Activated T-cell treated with anti-CD3 and anti-CD28 coated beads for 24 hours (primary cell): ENCODE measurements around the gene FBXO48.
"Not testable (repeated sequence)": the region's sequence is repeated elsewhere in the genome, so short reads cannot be mapped to it uniquely, and the experiment has no call there.

Source experiments
- DNase-seq: peaks from one replicate; pipeline ENCODE4 v3.0.0-alpha.2; 2020; ENCODE audit warnings: low read depth

Gene FBXO48, protein sequence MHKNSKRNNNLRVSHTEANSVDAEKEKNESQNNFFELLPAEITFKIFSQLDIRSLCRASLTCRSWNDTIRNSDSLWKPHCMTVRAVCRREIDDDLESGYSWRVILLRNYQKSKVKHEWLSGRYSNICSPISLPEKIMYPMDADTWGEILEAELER

DNA sequence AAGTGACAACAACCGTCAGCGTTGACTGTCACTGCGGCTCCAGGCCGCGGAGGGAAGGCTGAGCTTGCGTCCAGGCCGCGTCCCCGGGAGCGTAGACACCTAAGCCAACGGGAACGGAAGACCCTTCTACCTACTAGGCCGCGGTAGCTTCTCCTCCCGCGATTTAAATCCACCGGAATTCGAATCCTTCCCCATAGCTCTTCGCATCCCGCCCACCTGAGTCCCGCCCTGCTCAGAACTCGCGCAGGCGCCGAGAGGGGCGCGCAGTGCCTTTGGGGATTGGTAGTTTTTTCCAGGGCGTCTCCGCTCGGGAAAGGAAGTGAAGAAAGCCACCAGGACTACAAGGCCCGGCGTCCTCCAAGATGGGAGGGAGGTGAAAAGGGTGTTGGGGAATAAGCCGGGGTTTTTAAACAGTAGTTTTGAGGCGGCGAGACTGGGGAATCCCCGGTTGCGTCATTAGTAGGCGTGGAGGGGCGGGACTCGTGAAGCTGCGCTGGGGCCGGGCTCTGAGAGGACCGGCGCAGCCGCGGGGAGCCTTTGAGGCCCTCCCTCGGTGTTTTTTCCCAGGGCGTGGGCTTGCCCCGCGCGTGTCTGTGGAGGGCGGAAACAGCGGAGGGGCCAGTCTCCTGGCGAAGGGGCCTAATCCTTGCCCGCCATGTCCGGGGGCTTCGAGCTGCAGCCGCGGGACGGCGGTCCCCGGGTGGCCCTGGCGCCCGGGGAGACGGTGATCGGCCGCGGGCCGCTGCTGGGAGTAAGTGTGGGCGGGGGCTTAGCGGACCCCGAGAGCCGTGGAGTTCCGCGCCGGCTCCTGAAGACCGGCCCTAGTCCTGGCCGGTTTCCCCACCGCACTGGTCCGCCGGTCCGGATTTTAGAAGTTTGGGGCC, at the start of gene FBXO48, which contains the start of gene APLF:
Gene FBXO48 (minus strand): TSS at position 218 of the 884 bp plus-strand sequence. CDS start 2,149 bp downstream, outside the sequence.
Gene APLF (plus strand): TSS at position 509 of the 884 bp plus-strand sequence. CDS start 147 bp downstream, at position 656.
- peak; percentile 96 for DNase-seq

GRCh38 chr2:68516051-68516955, 49.2 kb upstream of the FBXO48 start:
- DNase-seq = no peak

GRCh38 chr2:68514316-68514929, 47.3 kb upstream of the FBXO48 start:
- DNase-seq = no peak

DNA sequence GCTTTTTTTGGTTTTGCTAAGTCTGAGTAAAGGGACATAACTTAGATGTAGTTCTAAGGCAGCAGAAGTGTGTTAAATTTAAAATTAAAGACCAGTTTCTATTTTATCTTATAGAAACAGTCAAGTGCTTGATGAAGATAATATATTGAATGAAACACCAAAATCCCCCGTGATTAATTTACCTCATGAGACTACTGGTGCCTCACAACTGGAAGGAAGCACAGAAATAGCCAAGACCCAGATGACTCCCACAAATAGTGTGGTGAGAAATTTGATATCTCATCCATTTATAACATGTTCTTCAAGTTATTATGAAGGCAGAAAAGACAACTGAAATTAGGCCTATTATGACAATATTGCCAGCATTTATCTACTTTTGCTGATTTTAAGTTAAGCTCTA, 45.9 kb upstream of the FBXO48 start:
- DNase-seq = no peak

- no peak for DNase-seq
Observed at GRCh38 chr2:68512326-68512725, 45.2 kb upstream of the FBXO48 start.

DNA sequence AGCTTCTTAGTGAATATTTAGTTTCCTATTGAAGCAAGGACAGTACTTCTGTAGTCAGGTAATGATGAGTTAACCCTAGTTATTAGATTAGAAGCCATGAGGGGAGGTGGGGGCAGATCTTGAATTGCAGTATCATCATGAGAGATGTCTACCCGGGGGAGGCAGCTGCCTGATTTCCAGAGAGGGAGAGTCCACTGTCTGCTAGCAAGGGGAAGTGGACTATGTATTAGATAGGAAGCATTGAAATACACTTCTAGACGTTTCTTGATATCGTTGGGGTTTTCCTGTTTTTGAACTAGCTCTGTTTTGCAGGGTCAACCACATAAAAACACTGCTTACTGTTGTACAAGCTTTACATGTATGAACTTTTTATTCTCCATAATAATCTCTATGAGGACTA, 39.1 kb upstream of the FBXO48 start:
- DNase-seq = no peak

- no peak for DNase-seq
Observed at GRCh38 chr2:68505603-68506159, 38.6 kb upstream of the FBXO48 start.

GRCh38 chr2:68501768-68502167, 34.7 kb upstream of the FBXO48 start:
- no peak for DNase-seq

- DNase-seq = no peak
Observed at GRCh38 chr2:68500649-68501048, 33.6 kb upstream of the FBXO48 start.

GRCh38 chr2:68499133-68499532, 32.0 kb upstream of the FBXO48 start:
- DNase-seq = no peak

DNA sequence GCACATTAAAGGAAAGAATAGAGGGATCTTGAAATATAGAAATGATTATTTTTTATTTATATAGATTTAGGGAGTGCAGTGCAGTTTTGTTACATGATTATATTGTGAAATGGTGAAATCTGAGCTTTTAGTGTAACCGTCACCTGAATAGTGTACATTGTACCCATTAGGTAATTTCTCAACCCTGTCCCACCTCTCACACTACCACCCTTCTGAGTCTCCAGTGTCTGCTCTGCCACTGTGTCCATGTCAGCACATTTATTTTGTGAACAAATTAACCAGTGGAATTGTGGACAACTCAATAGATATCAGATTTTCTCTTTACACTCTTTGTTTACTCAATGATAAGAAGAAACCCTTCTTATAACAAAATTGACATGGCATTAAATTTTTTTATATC, 24.5 kb upstream of the FBXO48 start:
- no peak for DNase-seq

GRCh38 chr2:68489282-68489681, 22.2 kb upstream of the FBXO48 start:
- DNase-seq = no peak

DNA sequence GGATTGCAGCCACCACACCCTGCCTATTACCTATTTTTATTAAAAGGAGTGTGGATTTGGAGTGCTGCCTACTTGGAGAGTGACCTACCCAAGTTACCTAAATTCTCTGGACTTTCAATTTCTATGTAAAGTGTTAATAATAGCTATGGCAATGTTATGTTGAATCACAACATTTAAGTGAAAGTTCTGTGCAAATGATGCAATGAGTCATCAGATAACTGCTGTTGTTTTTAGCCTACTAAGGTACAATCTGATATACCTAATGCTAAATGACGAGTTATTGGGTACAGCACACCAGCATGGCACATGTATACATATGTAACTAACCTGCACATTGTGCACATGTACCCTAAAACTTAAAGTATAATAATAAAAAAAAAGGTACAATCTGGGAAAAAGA, 21.5 kb upstream of the FBXO48 start:
- DNase-seq = not testable (repeated sequence)

GRCh38 chr2:68487773-68488355, 20.8 kb upstream of the FBXO48 start:
- DNase-seq = no peak

DNA sequence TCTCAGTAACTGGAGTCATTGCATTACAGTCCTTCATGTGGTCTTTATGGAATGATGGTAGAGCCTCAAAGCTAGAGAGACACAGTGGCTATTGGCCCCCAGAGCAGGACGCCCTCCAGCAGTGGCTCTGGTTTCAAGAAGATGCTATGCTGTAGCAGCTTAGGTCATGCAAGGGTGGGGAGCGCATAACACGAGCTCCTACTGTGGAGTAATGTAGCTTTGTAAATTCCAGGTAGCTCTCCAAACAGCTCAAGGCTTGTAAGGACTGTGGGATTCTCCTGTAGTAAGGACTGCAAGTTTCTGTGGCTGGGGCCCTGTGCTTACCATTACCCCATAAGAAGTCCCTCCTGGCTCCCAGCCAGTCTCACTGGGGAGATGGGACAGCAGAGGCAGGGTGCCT, 15.9 kb upstream of the FBXO48 start:
- DNase-seq = no peak

DNA sequence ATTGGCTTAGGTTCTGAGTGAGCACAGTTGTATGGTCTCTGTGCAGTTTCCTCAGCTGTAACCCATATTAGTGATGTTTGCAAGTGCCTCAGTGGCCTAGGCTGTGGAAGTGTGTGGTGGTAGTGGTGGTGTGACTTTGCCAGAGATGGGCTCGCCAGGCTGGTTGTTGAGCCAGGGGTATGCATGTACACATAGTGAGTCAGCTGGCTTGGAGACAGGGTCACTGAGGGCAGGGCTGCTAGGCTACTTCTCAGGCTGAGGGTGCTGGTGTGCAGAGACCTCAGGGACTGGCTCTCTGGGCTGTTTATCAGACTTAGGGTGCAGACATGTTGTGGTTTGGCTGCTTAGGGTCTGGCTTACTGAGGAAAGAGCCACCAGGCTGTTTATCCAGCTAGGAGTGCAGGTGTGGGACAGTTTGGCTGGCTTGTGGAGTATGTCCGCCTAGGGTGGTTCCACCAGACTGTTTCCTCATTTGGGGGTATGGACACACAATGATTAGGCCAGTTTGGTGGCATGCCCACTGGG, 15.3 kb upstream of the FBXO48 start:
- no peak for DNase-seq

GRCh38 chr2:68478688-68479087, 11.6 kb upstream of the FBXO48 start:
- no peak for DNase-seq

GRCh38 chr2:68476454-68476853, 9.4 kb upstream of the FBXO48 start:
- no peak for DNase-seq

DNA sequence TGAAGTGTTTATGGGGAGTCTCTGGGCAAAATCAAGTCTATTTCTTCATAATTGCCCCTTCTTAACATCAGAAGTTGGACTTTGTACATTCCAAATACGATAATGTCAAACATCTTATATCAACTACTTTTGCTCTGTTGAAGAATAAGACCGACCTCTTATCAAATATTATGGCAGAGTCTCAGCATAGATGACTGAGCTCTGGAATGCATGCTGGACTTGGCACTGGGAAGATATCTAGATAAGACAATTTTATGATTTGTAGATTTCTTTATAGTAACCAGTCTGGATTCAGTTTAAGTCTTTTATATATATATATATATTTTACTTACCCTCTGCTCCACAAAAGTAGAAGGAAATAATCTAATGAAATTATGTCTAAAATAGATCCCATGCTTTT, 8.5 kb upstream of the FBXO48 start:
- no peak for DNase-seq

GRCh38 chr2:68475110-68475509, 8.0 kb upstream of the FBXO48 start:
- DNase-seq = no peak

DNA sequence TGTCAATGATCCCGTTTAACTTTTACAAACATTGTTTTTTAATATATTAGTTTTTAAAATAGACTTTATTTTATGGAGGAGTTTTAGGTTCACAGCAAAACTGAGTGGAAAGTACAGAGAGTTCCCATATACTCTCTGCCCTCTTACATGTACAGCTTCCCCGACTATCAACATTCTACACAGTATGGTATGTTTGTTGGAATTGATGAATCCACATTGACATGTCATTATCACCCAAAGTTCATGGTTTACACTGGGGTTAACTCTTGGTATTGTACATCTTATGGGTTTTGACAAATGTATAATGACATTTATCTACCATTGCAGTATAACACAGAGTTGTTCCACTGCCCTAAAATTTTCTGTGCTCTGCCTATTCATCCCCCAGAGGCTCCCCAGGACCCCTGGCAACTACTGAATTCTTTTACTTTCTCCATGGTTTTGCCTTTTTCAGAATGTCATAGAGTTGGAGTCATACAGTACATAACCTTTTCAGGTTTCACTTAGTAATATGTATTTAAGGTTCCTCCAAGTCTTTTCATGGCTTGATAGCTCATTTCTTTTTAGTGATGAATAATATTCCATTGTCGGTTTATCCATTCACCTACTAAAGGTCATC, 5.8 kb upstream of the FBXO48 start:
- no peak for DNase-seq
